ENCODE results near the gene LHX3.

The LHX3 gene

GRCh38 chr9:136220017-136220729 is 15.2 kb upstream of the LHX3 start:
- TF ChIP-seq, protein P1, sequence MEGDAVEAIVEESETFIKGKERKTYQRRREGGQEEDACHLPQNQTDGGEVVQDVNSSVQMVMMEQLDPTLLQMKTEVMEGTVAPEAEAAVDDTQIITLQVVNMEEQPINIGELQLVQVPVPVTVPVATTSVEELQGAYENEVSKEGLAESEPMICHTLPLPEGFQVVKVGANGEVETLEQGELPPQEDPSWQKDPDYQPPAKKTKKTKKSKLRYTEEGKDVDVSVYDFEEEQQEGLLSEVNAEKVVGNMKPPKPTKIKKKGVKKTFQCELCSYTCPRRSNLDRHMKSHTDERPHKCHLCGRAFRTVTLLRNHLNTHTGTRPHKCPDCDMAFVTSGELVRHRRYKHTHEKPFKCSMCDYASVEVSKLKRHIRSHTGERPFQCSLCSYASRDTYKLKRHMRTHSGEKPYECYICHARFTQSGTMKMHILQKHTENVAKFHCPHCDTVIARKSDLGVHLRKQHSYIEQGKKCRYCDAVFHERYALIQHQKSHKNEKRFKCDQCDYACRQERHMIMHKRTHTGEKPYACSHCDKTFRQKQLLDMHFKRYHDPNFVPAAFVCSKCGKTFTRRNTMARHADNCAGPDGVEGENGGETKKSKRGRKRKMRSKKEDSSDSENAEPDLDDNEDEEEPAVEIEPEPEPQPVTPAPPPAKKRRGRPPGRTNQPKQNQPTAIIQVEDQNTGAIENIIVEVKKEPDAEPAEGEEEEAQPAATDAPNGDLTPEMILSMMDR (IDR thresholded peaks at IDR 0.05; ENCODE audit: low read depth, low read length), result no peak
- no peak overlapping the region for H3K4me3 ChIP-seq (ENCODE audit: low read depth, low read length)
- DNase-seq (ENCODE audit: low read depth, low spot score), result peak; percentile 49
- in situ Hi-C loops (cut with HindIII; ENCODE audit: low sequenced_read_pairs), result no loop called here

DNA sequence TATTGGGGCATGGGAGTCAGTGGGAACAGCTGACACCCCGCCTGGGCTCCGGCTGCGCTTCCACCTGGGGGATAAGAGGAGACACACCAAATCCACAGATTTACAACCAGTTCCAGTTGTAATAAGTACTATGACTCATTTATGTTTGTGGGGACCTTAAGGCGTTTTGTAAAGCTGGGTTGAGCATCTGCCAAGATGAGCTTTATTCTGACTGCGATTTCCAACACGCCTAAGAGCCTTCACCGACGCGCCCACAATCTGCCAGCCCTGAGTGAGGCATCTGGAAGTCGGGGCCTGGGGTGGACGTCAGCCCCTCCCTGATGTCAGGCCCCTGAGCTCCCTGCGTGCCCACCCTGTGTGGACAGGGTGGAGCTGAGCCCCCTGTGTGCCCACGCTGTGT is 14.3 kb upstream of the LHX3 start:
- peak; percentile 65 for DNase-seq (ENCODE audit: low read depth, low spot score)
- in situ Hi-C loops (cut with HindIII; ENCODE audit: low sequenced_read_pairs), result no loop called here
- no peak overlapping the region for H3K4me3 ChIP-seq (ENCODE audit: low read depth, low read length)
- TF ChIP-seq, protein P1 (IDR thresholded peaks at IDR 0.05; ENCODE audit: low read depth, low read length), result no peak

GRCh38 chr9:136218673-136219072 is 13.7 kb upstream of the LHX3 start:
- in situ Hi-C loops (cut with HindIII; ENCODE audit: low sequenced_read_pairs), result no loop called here
- no peak overlapping the region for H3K4me3 ChIP-seq (ENCODE audit: low read depth, low read length)
- TF ChIP-seq, protein P1 (IDR thresholded peaks at IDR 0.05; ENCODE audit: low read depth, low read length), result no peak
- DNase-seq (ENCODE audit: low read depth, low spot score), result no peak

GRCh38 chr9:136218271-136218670 is 13.3 kb upstream of the LHX3 start:
- no peak overlapping the region for H3K4me3 ChIP-seq (ENCODE audit: low read depth, low read length)
- DNase-seq (ENCODE audit: low read depth, low spot score), result no peak
- TF ChIP-seq, protein P1 (IDR thresholded peaks at IDR 0.05; ENCODE audit: low read depth, low read length), result no peak
- in situ Hi-C loops (cut with HindIII; ENCODE audit: low sequenced_read_pairs), result no loop called here

- H3K4me3 ChIP-seq (ENCODE audit: low read depth, low read length), result no peak overlapping the region
- in situ Hi-C loops (cut with HindIII; ENCODE audit: low sequenced_read_pairs), result no loop called here
- DNase-seq (ENCODE audit: low read depth, low spot score), result no peak
- TF ChIP-seq, protein P1 (IDR thresholded peaks at IDR 0.05; ENCODE audit: low read depth, low read length), result no peak
Observed at GRCh38 chr9:136216541-136217244, 11.8 kb upstream of the LHX3 start.

- TF ChIP-seq, protein P1 (IDR thresholded peaks at IDR 0.05; ENCODE audit: low read depth, low read length), result no peak
- in situ Hi-C loops (cut with HindIII; ENCODE audit: low sequenced_read_pairs), result no loop called here
- no peak for DNase-seq (ENCODE audit: low read depth, low spot score)
- H3K4me3 ChIP-seq (ENCODE audit: low read depth, low read length), result no peak overlapping the region
Observed at GRCh38 chr9:136213733-136214132, 8.8 kb upstream of the LHX3 start.
